Ramos (cell line): ENCODE results near the gene TLR5.

Experiments
- in situ Hi-C: fragments of 300-500 bp; cut with MboI; formaldehyde crosslinking; loops from one replicate; pipeline ENCODE4 v1.14.3; 2022; ENCODE audit warnings: low sequenced_read_pairs; ENCODE audit not compliant: unreplicated experiment

Gene TLR5

DNA sequence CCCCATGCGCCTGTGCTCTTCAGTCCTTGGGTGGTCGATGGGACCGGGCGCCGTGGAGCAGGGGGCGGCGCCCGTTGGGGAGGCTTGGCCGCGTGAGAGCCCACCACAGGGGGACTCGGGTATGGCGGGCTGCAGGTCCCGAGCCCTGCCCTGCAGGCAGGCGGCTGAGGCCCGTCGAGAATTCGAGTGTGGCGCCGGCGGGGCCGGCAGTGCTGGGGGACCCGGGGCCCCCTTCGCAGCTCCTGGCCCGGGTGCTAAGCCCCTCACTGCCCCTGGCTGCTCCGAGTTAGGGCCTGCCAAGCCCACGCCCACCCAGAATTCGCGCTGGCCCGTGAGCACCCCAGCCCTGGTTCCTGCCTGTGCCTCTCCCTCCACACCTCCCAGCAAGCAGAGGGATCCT lies 26.1 kb downstream of the TLR5 start:
- in situ Hi-C loops, result no loop called here

DNA sequence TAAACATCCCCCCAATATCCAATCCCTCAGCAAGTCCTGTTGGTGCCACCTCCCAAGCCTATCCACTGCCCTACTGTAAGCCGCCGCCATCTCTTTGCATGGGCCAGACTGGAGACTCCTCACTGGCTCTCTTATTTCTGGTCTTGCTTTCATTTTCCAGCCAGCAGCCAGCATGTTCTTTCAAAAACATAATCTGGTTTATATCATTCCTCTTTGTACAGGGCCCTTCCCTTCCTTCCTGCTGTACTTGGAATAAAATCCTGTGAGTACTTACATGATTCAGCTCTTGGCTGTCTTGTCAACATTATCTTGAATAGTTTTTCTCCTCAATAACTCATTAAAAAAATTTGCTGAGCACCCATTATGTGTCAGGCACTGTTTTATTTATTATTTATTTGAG lies 28.2 kb downstream of the TLR5 start:
- in situ Hi-C loops, result no loop called here

DNA sequence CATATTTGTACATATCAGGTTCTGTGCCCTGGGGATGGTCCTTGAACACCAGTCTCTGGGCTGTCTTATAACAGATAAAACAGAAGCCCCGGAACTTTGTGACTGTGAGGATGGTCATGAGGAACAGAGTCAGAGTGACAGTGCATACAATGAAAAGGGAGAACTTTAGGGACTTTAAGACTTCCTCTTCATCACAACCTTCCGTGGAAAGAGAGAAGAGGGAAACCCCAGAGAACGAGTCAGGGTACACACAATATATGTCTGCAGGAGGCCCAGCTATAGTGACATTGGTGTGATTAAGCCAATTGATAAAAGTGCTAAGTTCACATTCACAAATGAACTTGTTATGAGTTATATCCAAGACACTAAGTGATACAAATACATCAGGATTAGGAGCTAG lies 32.1 kb downstream of the TLR5 start:
- in situ Hi-C loops, result no loop called here

DNA sequence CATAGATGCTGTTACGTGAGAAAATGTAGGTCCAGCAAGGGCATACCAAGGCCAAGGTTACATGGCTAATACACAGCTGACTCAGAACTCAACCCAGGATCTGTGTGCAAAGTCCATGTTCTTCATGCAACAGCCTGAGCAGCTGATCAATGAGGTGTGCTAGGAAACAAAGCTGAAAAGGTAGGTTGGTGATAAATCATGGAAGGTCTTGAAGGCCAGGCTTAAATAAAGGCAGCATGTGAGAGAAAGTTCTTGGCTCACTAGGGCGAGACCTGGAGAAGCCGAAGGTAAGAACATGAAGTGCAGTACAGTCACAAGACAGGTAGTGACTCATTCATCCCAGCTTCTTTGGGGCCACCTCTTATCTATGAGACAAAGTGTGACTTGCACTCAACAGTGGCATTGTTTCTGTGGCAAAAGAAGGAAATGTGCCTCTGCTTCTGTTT lies 33.4 kb downstream of the TLR5 start:
- in situ Hi-C loops, result no loop called here

DNA sequence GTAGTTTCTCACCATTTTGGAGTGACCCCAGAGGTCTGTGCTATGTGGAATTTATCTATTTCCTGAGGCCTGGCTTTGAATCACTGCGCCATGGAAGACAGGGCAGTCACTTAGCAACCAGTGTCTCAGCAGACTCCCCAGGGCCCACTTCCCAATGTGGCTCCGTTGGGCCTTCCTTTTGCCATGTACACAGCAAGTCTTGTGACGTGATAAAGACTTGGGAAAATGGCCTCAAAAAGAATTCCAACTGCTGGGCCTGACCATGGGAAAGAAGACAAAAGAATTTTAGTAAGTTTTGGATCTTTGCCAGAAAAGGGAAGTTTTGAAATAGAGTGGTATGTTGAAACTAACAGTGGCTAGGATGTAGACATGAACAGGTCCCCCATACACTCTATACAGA lies 36.2 kb downstream of the TLR5 start:
- in situ Hi-C loops, result no loop called here

DNA sequence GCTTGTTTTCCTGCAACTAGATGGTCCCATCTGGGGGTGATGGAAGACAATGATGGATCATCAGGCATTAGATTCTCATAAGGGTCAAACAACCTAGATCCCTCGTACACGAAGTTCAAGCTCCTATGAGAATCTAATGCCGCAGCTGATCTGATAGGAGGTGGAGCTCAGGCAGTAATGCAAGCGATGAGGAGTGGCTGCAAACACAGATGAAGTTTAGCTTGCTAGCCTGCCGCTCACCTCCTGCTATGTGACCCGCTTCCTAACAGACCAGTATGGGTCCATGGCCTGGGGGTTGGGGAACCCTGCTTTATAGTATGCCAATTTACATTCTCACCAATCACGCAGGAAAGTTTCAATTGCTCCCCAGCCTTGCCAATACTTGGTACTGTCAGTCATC lies 37.5 kb downstream of the TLR5 start:
- in situ Hi-C loops, result no loop called here

DNA sequence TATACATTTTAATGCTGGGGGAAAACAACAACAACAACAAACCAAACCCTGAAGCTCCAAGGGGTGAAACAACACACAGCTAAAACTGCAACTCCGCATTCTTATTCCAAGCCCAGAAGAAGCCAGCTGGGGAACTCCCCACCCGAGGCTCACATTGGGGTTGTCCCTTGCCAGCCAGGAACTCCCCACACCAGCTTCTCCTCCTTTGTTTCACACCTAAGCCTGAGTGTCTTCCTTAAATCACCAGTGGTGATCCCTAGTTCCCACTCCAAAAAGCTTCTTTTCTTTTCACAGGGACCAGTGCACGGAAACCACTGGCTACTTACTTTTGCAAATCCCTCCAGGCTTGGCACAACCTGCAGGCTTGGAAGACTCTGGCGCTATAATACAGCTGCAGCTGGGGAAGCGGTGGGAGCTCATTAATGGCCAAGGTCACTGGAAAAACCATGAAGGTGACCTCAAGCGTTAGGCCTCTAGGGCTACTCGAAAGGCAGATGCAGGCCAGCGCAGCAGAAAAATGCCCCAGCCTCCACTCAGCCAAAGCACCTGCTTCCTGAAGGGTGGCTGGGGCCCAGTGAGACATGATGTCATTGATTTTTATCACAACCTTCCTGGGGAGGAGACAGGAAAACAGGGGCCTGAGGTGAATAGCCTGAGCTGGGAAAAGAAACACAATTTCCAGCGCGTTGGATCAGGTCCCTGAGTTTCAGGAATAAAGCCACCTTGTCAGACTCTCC lies 40.1 kb downstream of the TLR5 start:
- in situ Hi-C loops, result no loop called here

DNA sequence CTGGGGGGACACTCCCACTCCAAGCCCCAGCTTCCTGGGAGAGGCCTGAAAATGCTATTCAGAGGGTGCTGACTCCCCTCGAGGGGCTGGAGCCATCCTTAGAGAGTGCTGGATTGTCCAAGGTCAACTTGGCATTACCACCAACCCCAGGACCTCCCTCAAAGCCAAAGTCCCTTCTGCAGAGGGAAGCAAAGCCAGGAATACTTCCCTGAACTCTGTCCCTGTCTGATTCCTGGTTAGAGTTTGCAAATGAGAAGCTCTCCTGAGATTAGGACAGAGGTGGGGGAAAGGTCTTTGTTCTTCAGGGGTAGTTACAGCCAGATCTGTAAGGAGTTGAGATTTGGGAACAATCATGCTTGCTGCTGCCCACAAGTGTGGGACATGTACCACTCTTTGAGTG lies 45.3 kb downstream of the TLR5 start:
- in situ Hi-C loops, result loop anchor here (25.0 kb wide), 1 partner anchor 310 kb away; no protein-coding TSS in a partner anchor

DNA sequence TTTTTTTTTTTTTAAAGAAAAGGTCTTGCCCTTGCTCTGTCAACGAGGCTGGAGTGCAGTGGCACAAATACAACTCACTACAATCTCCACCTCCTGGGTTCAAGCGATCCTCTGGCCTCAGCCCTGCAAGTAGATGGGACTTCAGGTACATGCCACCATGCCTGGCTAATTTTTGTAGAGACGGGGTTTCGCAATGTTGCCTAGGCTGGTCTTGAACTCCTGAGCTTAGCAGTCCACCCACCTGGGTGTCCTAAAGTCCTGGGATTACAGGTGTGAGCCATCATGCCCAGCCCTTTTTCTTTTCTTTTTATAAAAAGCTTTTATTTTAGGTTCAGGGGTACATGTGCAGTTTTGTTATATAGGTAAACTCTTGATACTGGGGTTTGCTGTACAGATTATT lies 47.2 kb downstream of the TLR5 start:
- in situ Hi-C loops, result loop anchor here (25.0 kb wide), 1 partner anchor 309 kb away; no protein-coding TSS in a partner anchor

DNA sequence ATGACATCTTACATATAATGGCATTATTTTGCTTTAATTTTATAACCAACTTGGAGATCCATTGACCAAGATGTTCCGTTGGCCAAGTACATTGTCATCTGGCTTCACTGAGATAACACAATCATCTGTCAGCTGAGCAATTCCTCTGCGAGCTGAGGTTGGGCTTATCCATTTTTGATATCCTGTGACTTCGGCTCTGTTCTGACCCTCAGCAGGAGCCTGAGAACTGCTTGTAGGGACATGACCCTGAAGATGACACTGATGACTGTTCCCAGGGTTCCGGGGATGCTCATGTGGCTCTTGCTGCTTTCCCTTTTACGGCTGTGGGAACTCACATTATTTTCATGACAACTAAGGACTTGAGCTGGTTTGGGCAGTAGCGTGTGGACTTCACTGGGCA lies 51.2 kb downstream of the TLR5 start:
- in situ Hi-C loops, result loop anchor here (25.0 kb wide), 1 partner anchor 305 kb away; no protein-coding TSS in a partner anchor

DNA sequence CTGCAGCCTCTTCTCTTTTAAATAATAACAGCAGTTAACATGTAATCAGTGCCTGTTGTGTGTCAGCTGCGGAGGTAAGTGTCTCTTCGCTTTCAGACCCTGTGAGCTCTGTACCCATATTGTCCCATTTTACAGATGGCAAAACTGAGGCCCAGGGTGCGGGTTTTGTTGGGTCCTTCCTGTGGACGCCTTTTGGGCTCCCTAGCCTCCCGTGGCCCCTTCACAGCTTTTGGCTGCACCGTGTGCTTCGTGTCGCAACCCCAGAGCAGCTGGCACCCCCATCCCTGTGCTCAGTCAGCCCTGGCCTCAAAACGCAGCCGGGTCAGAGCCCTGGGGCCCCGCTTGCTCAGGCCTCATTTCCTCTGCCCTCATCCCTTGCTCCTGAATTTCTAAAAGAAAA lies 53.8 kb downstream of the TLR5 start:
- in situ Hi-C loops, result loop anchor here (10.0 to 25.0 kb wide), 2 partner anchors 302 to 624 kb away; no protein-coding TSS in a partner anchor

DNA sequence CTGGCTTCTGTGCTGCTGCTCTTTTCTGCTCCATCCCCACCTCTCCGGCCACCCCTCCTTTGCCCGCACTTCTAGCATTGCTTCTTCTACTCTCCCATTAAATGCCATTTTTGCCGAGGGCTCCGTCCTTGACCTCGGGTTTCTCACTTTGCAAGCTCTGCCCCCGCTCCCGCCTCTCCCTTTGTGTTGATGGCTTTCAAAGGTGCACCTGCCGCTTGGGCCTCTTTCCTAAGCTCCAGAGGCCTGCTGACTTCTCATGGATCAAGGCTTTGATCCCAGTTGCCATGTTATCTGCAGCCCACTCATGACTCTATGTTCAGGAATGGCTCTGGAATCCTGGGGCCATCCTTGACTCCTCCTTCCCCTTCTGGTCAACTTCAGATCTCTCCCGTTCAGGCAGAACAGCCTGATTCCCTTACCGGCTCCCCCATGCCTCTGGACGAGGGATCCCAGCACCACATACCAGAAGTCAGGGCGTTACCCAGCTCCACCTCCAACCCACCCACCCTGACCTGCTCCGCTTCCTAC lies 54.3 kb downstream of the TLR5 start:
- in situ Hi-C loops, result loop anchor here (10.0 to 25.0 kb wide), 2 partner anchors 301 to 624 kb away; no protein-coding TSS in a partner anchor

DNA sequence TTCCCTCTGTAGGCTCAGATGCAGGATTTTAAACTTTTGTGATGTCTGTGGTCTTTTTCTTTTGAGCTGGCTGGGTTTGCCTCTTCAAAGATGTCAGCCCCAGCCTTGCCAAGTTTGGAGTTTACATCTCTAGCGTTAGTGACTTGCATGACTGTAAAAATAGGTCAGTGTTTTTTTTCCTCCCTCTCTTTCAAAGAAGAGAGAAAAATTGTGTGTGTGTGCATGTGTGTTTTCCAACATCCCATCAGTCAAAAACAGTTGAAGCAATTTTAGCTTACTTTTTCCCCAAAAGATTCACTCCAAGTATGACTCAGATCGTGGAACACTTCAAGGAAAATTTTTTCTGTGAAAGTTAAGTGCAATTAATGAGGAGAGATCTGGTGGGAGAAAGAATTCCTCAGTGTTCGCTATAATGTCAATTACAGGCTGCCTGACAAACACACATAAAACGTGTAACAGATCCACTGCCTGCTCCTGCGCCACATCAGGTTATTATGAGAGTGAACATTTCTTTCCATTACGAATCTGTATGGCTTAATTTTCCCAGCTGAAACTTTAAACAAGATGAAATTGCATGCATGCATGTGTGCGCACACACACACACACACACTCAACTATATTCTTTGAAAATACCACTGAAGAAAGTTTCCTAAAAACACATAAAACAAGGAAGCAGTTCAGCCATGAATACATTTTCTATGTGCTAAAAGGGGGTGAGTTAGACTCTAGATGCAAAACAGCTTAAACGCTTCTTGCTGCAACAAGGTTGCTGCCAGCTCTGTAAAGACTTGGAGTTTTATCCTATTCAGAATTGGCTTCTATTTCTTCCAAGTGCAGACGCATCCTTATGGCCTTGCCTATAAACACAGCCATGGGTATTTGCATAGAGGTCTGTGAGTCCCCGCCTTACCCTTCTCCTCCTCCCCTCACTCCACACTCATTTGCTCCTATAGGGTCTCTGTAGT lies 55.5 kb downstream of the TLR5 start:
- in situ Hi-C loops, result loop anchor here (10.0 to 25.0 kb wide), 2 partner anchors 300 to 623 kb away; no protein-coding TSS in a partner anchor

DNA sequence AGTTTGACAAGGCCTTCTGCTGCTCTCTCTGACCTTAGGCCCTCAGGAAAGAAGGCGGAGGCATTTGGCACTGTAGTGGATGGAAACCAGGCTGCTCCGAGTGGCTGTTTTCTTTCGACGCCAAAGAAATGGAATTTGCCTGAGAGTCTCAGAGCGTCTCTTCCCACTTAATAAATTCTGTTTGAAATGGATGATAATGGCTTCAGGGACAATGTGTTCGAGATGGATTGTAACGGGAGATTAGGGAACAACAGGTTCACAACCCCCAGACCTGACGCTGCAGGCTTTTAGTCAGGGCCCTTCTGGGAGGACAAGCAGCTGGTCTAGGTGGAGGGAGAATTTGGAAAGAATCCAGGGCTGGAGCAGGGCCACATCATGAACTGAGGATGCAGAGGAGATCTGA lies 58.6 kb downstream of the TLR5 start:
- in situ Hi-C loops, result loop anchor here (10.0 to 25.0 kb wide), 2 partner anchors 297 to 620 kb away; no protein-coding TSS in a partner anchor

DNA sequence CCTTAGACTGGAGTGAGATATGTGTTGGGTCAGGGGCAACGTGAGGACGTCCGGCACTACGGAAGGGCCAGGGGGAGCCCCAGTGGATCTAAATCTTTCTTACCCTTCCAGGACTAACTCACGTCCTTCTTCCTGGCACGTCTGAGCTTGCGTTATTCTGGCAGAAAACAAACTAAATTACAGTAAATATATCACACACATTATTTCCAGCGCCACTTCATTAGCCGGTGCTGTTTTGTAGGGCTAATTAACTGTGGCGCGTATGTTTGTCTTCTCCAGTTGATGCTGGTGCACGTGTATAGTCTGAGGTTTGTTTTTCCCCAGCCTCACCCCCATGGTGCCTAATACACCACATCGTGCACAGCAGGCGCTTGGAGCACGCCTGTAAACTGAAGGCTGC lies 59.2 kb downstream of the TLR5 start:
- in situ Hi-C loops, result loop anchor here (10.0 to 25.0 kb wide), 2 partner anchors 297 to 619 kb away; no protein-coding TSS in a partner anchor

DNA sequence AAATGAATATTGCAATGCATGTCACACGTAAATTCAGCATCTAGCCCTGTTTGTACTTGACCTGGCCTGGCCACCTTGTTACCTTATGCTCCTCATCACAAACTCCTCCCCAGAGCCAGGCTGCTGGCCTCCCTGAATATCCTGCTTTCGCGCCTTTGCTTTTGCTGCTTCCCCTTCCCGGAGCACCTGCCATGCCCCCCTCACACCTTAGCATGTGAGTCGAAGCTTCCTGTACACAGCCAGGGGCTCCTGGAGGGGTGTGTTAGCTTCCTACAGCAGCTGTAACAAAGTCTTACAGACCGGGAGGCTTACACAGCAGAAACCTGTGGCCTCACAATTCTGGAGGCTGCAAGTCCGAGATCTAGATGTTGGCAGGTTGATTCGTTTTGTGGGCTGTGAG lies 60.1 kb downstream of the TLR5 start:
- in situ Hi-C loops, result loop anchor here (10.0 to 25.0 kb wide), 2 partner anchors 296 to 618 kb away; no protein-coding TSS in a partner anchor

DNA sequence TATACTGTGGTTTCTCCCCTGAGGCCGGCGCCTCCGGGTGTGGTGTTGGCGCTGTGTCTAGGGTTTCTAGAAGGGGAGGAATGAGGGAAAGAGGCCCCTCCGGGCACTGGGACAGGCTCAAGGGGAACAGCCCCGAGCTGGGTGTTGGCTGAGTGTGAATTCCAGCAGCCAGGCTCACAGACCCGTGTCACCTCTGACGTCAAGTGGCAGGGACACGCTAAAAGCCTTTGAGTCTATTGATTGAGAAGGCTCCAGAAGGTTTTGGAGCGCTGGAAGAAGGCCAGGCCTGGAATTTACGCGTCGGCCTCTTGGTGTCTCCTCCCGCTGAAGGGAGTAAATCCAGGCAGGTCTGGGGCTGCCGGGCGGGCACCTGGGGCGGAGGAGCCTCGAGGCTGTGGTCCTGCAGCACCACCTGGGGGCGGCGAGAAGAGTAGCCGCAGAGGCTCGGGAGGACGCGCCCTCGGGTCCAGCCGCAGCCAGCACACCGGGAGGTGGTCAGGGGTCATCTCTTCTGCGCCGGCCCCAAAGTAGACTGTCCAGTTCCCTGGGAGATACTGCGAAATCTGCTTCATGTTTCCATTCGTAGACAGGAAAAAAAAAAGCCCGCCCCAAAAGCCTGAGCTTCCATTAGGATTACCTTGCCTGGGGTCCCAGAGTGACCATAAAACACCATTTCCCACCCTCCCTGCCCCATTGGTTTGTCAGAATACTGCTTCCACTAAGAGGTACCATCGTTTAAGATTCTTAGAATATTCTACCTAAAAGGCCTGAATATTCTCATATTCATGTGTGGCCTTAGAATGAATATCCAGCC lies 61.7 kb downstream of the TLR5 start:
- in situ Hi-C loops, result loop anchor here (10.0 to 25.0 kb wide), 2 partner anchors 294 to 617 kb away; no protein-coding TSS in a partner anchor

DNA sequence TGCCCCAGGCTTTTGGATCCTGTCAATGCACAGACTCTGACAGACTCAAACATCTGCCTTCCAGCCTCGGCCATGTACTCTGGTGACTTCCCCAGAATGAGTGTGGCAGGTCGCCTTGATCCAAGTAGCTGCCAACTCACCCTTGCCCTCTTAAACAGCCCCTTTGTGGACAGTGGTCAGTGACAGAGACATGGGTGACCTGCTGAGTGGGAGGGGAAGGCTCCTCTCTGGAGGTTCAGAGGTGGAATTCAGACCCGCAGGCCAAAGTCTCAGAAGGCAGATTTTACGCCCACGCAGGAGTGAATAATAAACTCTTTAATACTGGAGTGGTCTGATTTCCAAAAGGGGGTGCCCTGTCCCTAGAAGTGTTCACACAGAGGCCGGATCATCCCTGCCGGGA lies 63.5 kb downstream of the TLR5 start:
- in situ Hi-C loops, result loop anchor here (25.0 kb wide), 1 partner anchor 292 kb away; no protein-coding TSS in a partner anchor

DNA sequence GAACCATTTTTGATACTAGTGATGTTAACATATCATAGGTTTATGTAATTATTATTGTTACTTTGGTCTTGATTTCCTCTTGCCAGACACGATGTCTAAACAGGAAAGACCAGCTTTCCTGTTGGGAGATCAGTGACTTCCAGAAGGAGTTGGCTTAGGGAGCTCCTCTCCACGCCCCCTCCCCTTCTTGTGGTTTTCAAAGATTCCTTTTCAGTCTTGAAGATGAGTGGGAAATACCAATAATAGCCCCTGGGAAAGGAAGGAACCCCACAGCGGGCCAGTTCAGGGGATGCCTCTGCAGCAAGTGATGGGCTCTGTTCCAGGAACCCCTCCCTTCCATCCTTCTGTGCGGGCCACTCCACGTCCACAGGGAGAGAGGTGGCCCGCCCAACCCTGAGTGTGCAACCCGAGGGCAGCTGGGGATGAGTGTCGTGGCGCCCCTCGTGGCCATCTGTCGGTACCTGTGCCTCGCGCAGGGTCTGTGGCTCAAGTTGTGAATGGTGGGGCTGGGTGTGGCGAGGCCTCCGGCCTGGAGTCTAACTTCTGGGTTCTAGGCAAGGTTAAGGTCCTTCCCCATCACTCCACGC lies 65.7 kb downstream of the TLR5 start:
- in situ Hi-C loops, result loop anchor here (25.0 kb wide), 1 partner anchor 290 kb away; no protein-coding TSS in a partner anchor
